H9 (cell line): ENCODE data around the gene TEDDM1. TPM values are rescaled to one million over a fixed set of nuclear protein-coding genes. Genes with fewer than 3 reads are reported as not detected.
A peak's percentile ranks its signal among the peaks of the same experiment; 100 is the strongest.

Experiments
- DNase-seq: peaks from one replicate; pipeline ENCODE4 v3.0.0-alpha.2; 2017
- H2AFZ ChIP-seq: one replicate; pipeline ENCODE4 v1.6.1; 2013; ENCODE audit warnings: mild to moderate bottlenecking, low read length, control low read depth, moderate library complexity
- H2AK5ac ChIP-seq: 2 replicates; pipeline ENCODE4 v1.6.1; 2013; ENCODE audit warnings: low read length, control low read depth, mixed read lengths; ENCODE audit not compliant: insufficient read length
- H2BK120ac ChIP-seq: one replicate; pipeline ENCODE4 v1.6.1; 2013; ENCODE audit warnings: low read depth, mild to moderate bottlenecking, low read length, control low read depth, inconsistent platforms; ENCODE audit not compliant: poor library complexity, severe bottlenecking
- H2BK12ac ChIP-seq: 2 replicates; pipeline ENCODE4 v1.6.1; 2013; ENCODE audit warnings: low read length, control low read depth, mixed read lengths, low read depth; ENCODE audit not compliant: insufficient read length
- H2BK15ac ChIP-seq: 2 replicates; pipeline ENCODE4 v1.6.1; 2013; ENCODE audit warnings: low read depth, low read length, control low read depth
- H2BK20ac ChIP-seq: one replicate; pipeline ENCODE4 v1.6.1; 2013; ENCODE audit warnings: low read depth, mild to moderate bottlenecking, low read length, control low read depth, inconsistent platforms; ENCODE audit not compliant: poor library complexity, severe bottlenecking
- H2BK5ac ChIP-seq: 2 replicates; pipeline ENCODE4 v1.6.1; 2013; ENCODE audit warnings: low read length, control low read depth, mixed read lengths; ENCODE audit not compliant: insufficient read length
- H3K14ac ChIP-seq: 2 replicates; pipeline ENCODE4 v1.6.1; 2013; ENCODE audit warnings: low read length, control low read depth; ENCODE audit not compliant: insufficient read depth
- H3K18ac ChIP-seq: 2 replicates; pipeline ENCODE4 v1.6.1; 2013; ENCODE audit warnings: low read depth, mild to moderate bottlenecking, mixed read lengths, low read length, control low read depth; ENCODE audit not compliant: insufficient read length
- H3K23ac ChIP-seq: 2 replicates; pipeline ENCODE4 v1.6.1; 2013; ENCODE audit warnings: low read length, control low read depth, mixed read lengths, low read depth; ENCODE audit not compliant: insufficient read length
- H3K23me2 ChIP-seq: 2 replicates; pipeline ENCODE4 v1.6.1; 2013; ENCODE audit warnings: low read depth, mild to moderate bottlenecking, mixed read lengths, low read length, control low read depth; ENCODE audit not compliant: insufficient read length, poor library complexity, severe bottlenecking
- H3K27ac ChIP-seq: 2 replicates; pipeline ENCODE4 v1.5.1; 2013; ENCODE audit warnings: low read length, control low read depth, mixed read lengths, low read depth; ENCODE audit not compliant: insufficient read length
- H3K27me3 ChIP-seq: 2 replicates; pipeline ENCODE4 v1.6.1; 2013; ENCODE audit warnings: low read length, control low read depth, inconsistent platforms; ENCODE audit not compliant: insufficient read depth
- H3K4ac ChIP-seq: 2 replicates; pipeline ENCODE4 v1.6.1; 2013; ENCODE audit warnings: low read depth, mild to moderate bottlenecking, control low read depth, inconsistent platforms, low read length, moderate library complexity
- H3K4me1 ChIP-seq: 2 replicates; pipeline ENCODE4 v1.6.1; 2013; ENCODE audit warnings: low read length, control low read depth, inconsistent platforms; ENCODE audit not compliant: insufficient read depth
- H3K4me2 ChIP-seq: 2 replicates; pipeline ENCODE4 v1.6.1; 2013; ENCODE audit warnings: low read length, control low read depth, mixed read lengths; ENCODE audit not compliant: insufficient read length, insufficient read depth
- H3K56ac ChIP-seq: 2 replicates; pipeline ENCODE4 v1.6.1; 2013; ENCODE audit warnings: low read depth, mild to moderate bottlenecking, mixed read lengths, low read length, control low read depth; ENCODE audit not compliant: insufficient read length
- H3K79me1 ChIP-seq: 2 replicates; pipeline ENCODE4 v1.6.1; 2013; ENCODE audit warnings: low read depth, mild to moderate bottlenecking, moderate library complexity, low read length, control low read depth, inconsistent platforms; ENCODE audit not compliant: insufficient read depth, poor library complexity, severe bottlenecking
- H3K79me2 ChIP-seq: 2 replicates; pipeline ENCODE4 v1.6.1; 2013; ENCODE audit warnings: low read length, control low read depth, inconsistent platforms; ENCODE audit not compliant: insufficient read depth
- H3K9ac ChIP-seq: 2 replicates; pipeline ENCODE4 v1.6.1; 2013; ENCODE audit warnings: low read length, control low read depth, mixed read lengths; ENCODE audit not compliant: insufficient read length; ENCODE audit errors: extremely low read depth
- H3K9me3 ChIP-seq: one replicate; pipeline ENCODE4 v1.6.1; 2013; ENCODE audit warnings: low read depth, low read length, inconsistent platforms; ENCODE audit not compliant: control insufficient read depth
- H3T11ph ChIP-seq: one replicate; pipeline ENCODE4 v1.6.1; 2013; ENCODE audit warnings: mild to moderate bottlenecking, low read length, control low read depth, inconsistent platforms
- H4K20me1 ChIP-seq: one replicate; pipeline ENCODE4 v1.6.1; 2013; ENCODE audit not compliant: control insufficient read depth, insufficient read length, insufficient read depth
- H4K5ac ChIP-seq: 2 replicates; pipeline ENCODE4 v1.6.1; 2013; ENCODE audit warnings: low read depth, mild to moderate bottlenecking, mixed read lengths, low read length, control low read depth; ENCODE audit not compliant: insufficient read length
- H4K8ac ChIP-seq: replicated peaks from 2 replicates; pipeline ENCODE4 v1.6.1; 2013; ENCODE audit warnings: low read length, control low read depth, mixed read lengths, low read depth; ENCODE audit not compliant: insufficient read length
- H4K91ac ChIP-seq: 2 replicates; pipeline ENCODE4 v1.6.1; 2013; ENCODE audit warnings: low read depth, mild to moderate bottlenecking, moderate library complexity, mixed read lengths, low read length, control low read depth; ENCODE audit not compliant: insufficient read length
- H3K27ac Mint-ChIP-seq, 3 experiments: 2 replicates in 2 of 3; 3 replicates in 1 of 3; pipeline ENCODE4 v1.8.0; 2020 to 2021; ENCODE audit warnings: mixed read lengths in 3 of 3, mild to moderate bottlenecking in 1 of 3, moderate library complexity in 1 of 3
- H3K27me3 Mint-ChIP-seq: 2 replicates; pipeline ENCODE4 v1.8.0; 2021; ENCODE audit warnings: low read depth, mild to moderate bottlenecking, moderate library complexity, mixed read lengths
- H3K36me3 Mint-ChIP-seq, 3 experiments: 2 replicates in 2 of 3; 3 replicates in 1 of 3; pipeline ENCODE4 v1.8.0; 2020 to 2021; ENCODE audit warnings: low read depth in 3 of 3, mixed read lengths in 3 of 3; ENCODE audit not compliant: insufficient read depth in 1 of 3
- H3K4me1 Mint-ChIP-seq, 2 experiments: 2 replicates each; pipeline ENCODE4 v1.8.0; 2020; ENCODE audit warnings: mixed read lengths in 2 of 2
- H3K4me3 Mint-ChIP-seq, 2 experiments: 2 replicates in 1 of 2; 3 replicates in 1 of 2; pipeline ENCODE4 v1.8.0; 2020 to 2021; ENCODE audit warnings: mild to moderate bottlenecking in 2 of 2, mixed read lengths in 2 of 2, moderate library complexity in 1 of 2
- H3K9me3 Mint-ChIP-seq, 2 experiments: 2 replicates in 1 of 2; 3 replicates in 1 of 2; pipeline ENCODE4 v1.8.0; 2020; ENCODE audit warnings: mild to moderate bottlenecking in 2 of 2, mixed read lengths in 2 of 2, moderate library complexity in 1 of 2
- CTCF ChIP-seq: fragments of 200-600 bp; sonication (generic); conservative IDR thresholded peaks from 3 replicates; pipeline ENCODE4 v1.8.0; 2021; ENCODE audit warnings: antibody characterized with exemption, mild to moderate bottlenecking
- WGBS: extraction: QIAGEN DNeasy Blood & Tissue Kit; methylation state at CpG from one replicate; pipeline ENCODE4 v1.1.7; 2013; ENCODE audit warnings: missing lambda C conversion rate, low lambda C conversion rate, mixed read lengths; ENCODE audit not compliant: insufficient read length; ENCODE audit errors: extremely low coverage; 5-methylcytosine and 5-hydroxymethylcytosine counted together
- total RNA-seq: library from RNA; stranded (reverse); gene quantifications from 2 replicates; pipeline ENCODE4 v1.2.1, GENCODE V29; 2021

The TEDDM1 gene
- total RNA-seq, 1 experiment from 2014 or later, result not detected

- Mint-ChIP-seq H3K27ac (peak overlapping the region in 1 of 3 experiments; percentile 44; a peak in 1 of 7 replicates), H3K9me3 (peaks cover 9 to 11% of the 10 kb centered on the region in 2 experiments; a peak in 4 of 5 replicates), H3K4me1 (peaks cover 13 to 30% of the 10 kb centered on the region in 2 experiments), H3K36me3 (peaks cover 76 to 86% (median 82%) of the 10 kb centered on the region in 3 experiments), H3K4me3 (no peak overlapping the region; a peak in 1 of 5 replicates), H3K27me3 (peaks cover 2% of the 10 kb centered on the region; the same call in 1 of the 2 replicates)
- Histone ChIP-seq H3K27ac (no peak overlapping the region), H3K14ac (no peak overlapping the region), H3K79me1 (peaks cover 5% of the 10 kb centered on the region), H3K23ac (no peak overlapping the region), H3K4me2 (no peak overlapping the region), H3T11ph (no peak overlapping the region), H3K9ac (no peak overlapping the region), H2AFZ (no peak overlapping the region), H3K27me3 (no peaks in the 10 kb centered on the region), H3K18ac (no peak overlapping the region), H4K91ac (no peak overlapping the region), H4K5ac (no peak overlapping the region), H2BK20ac (no peak overlapping the region), H3K4me1 (no peaks in the 10 kb centered on the region), H2BK5ac (no peak overlapping the region), H2BK15ac (no peak overlapping the region), H3K56ac (no peak overlapping the region), H2AK5ac (no peak overlapping the region), H4K20me1 (no peaks in the 10 kb centered on the region), H2BK120ac (no peak overlapping the region), H3K9me3 (no peaks in the 10 kb centered on the region), H3K4ac (no peak overlapping the region), H3K79me2 (peaks cover 29% of the 10 kb centered on the region; the same call in 1 of the 2 replicates), H2BK12ac (no peak overlapping the region), H3K23me2 (peaks cover 12% of the 10 kb centered on the region), H4K8ac (no peak overlapping the region)
- DNase-seq, result no peak
- no peak for TF ChIP-seq CTCF
- WGBS, result no CpG with 5 or more reads among the region's 2 CpGs
These were observed 12.9 kb downstream of the TEDDM1 start for GRCh38 chr1:182387566-182387965.
